ENCODE measurements around the gene TRAFD1. TPM values are rescaled to one million over a fixed set of nuclear protein-coding genes. Genes with fewer than 3 reads are reported as not detected.
A peak's percentile ranks its signal among the peaks of the same experiment; 100 is the strongest.

Gene TRAFD1
- total and polyA plus RNA-seq, 4 donors: 16.9 to 43.1 (median 37.8) TPM

DNA sequence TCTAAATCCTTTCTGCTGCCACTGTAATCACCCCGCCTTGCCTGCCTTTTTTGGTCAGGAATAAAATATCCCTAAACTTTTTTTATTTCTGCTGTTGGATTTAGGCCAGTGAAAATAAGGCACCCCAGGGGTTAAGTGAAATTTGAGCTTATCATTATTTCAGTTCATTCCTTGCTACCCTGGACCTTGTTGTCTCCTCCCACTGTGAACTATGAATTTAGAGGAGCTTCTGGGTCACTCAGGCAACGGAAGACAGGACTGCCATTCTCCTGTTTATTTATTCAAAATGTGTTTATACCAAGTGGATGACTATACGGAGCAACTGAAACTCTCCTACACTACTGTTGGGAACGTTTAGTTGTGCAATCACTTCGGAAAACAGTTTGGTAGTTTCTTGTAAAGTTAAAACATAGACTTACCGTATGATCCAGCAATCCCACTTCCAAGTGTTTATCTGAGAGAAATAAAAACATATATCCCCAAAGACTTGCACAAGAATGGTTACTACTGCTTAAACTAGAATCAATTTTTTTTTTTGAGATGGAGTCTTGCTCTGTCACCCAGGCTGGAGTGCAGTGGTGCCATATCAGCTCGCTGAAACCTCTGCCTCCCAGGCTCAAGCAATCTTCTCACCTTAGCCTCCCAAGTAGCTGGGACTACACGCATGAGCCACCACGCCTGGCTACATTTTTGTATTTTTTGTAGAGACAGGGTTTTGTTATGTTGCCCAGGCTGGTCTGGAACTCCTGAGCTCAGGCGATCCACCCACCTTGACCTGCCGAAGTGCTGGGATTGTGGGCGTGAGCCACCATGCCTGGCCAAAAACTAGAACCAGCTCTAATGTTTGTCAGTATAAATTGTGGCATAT lies 2.3 kb upstream of the TRAFD1 start:
- TF ChIP-seq CTCF (IDR thresholded peaks at IDR 0.05; ENCODE audit: control extremely low read depth, extremely low read depth): no peak
- Histone ChIP-seq H3K27ac (ENCODE audit: low read depth in 1 of 2, low read length in 1 of 2) (peak overlapping the region; percentile 55 to 85), H3K4me3 (no peak overlapping the region), H3K27me3 (ENCODE audit: control insufficient read depth in 3 of 3, insufficient read depth in 3 of 3, low read length in 2 of 3) (no peaks in the 10 kb centered on the region), H3K36me3 (ENCODE audit: control insufficient read depth in 4 of 4, insufficient read depth in 4 of 4, low read length in 4 of 4) (no peaks in the 10 kb centered on the region), H3K4me1 (ENCODE audit: control insufficient read depth in 5 of 5, insufficient read depth in 5 of 5, low read length in 5 of 5) (peaks cover 0 to 21% (median 8%) of the 10 kb centered on the region in 5 donors), H3K9ac (ENCODE audit: insufficient read depth in 1 of 2, low read length in 2 of 2) (no peak overlapping the region), H3K9me3 (ENCODE audit: control insufficient read depth in 4 of 4, insufficient read depth in 3 of 4, low read length in 3 of 4) (no peaks in the 10 kb centered on the region)
- DNase-seq (peak in 2 of 3 donors; percentile 50 to 70), ATAC-seq (ENCODE audit: insufficient read depth, low FRiP score) (no peak)
- 65 to 74% methylated on average over 12 of the region's 12 CpGs for WGBS, 2 donors

GRCh38 chr12:112124918-112125249 lies 476 bp upstream of the TRAFD1 start:
- WGBS, 2 donors: 5% methylated on average over 1 of the region's 1 CpG
- Histone ChIP-seq H3K4me3 (no peak overlapping the region), H3K27me3 (ENCODE audit: control insufficient read depth in 3 of 3, insufficient read depth in 3 of 3, low read length in 2 of 3) (no peaks in the 10 kb centered on the region), H3K27ac (ENCODE audit: low read depth in 1 of 2, low read length in 1 of 2) (no peak overlapping the region), H3K9ac (ENCODE audit: insufficient read depth in 1 of 2, low read length in 2 of 2) (no peak overlapping the region), H3K36me3 (ENCODE audit: control insufficient read depth in 4 of 4, insufficient read depth in 4 of 4, low read length in 4 of 4) (no peaks in the 10 kb centered on the region), H3K9me3 (ENCODE audit: control insufficient read depth in 4 of 4, insufficient read depth in 3 of 4, low read length in 3 of 4) (no peaks in the 10 kb centered on the region), H3K4me1 (ENCODE audit: control insufficient read depth in 5 of 5, insufficient read depth in 5 of 5, low read length in 5 of 5) (peaks cover 0 to 25% (median 11%) of the 10 kb centered on the region in 5 donors)
- ATAC-seq (ENCODE audit: insufficient read depth, low FRiP score) (no peak), DNase-seq (no peak)
- TF ChIP-seq CTCF (IDR thresholded peaks at IDR 0.05; ENCODE audit: control extremely low read depth, extremely low read depth): no peak

DNA sequence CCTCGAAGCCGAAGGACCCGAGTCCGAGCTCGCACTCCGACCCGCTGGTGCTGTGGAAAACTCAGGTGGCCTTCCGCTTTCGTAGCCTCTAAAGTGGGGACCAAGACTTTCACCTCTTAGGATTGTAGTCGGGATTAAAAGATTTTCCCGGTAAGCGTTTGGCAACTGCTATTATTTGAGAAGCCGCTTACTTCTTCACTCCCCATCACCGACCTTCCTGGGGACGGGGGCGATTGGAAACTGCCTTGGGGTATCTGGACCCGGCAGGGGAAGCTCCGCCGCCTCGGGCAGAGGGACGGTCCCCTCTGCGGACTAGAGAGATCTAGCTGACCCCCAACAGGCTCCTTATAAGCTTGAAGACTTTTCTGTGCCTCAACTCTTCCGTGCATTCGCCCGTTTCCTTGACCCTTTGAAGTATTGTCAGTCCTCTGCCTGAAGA lies 659 bp downstream of the TRAFD1 start:
- no peak for TF ChIP-seq CTCF (IDR thresholded peaks at IDR 0.05; ENCODE audit: control extremely low read depth, extremely low read depth)
- Histone ChIP-seq H3K27ac (ENCODE audit: low read depth in 1 of 2, low read length in 1 of 2) (peak overlapping the region; percentile 92 to 96), H3K27me3 (ENCODE audit: control insufficient read depth in 3 of 3, insufficient read depth in 3 of 3, low read length in 2 of 3) (no peaks in the 10 kb centered on the region), H3K4me3 (peak overlapping the region; percentile 95), H3K4me1 (ENCODE audit: control insufficient read depth in 5 of 5, insufficient read depth in 5 of 5, low read length in 5 of 5) (peaks cover 4 to 29% (median 11%) of the 10 kb centered on the region in 5 donors), H3K9ac (ENCODE audit: insufficient read depth in 1 of 2, low read length in 2 of 2) (peak overlapping the region; percentile 73 to 82), H3K9me3 (ENCODE audit: control insufficient read depth in 4 of 4, insufficient read depth in 3 of 4, low read length in 3 of 4) (no peaks in the 10 kb centered on the region), H3K36me3 (ENCODE audit: control insufficient read depth in 4 of 4, insufficient read depth in 4 of 4, low read length in 4 of 4) (no peaks in the 10 kb centered on the region)
- DNase-seq: peak in 1 of 3 donors; percentile 35
- WGBS, 2 donors: 3% methylated on average over 25 of the region's 25 CpGs
- no peak for ATAC-seq (ENCODE audit: insufficient read depth, low FRiP score)

All from lung (tissue), 12 donors.